IPS-20b (cell line): Measurements from ENCODE around the gene NOD1.

ENCODE experiments used
- H3K27ac ChIP-seq: one replicate; pipeline ENCODE4 v1.5.1; 2013; ENCODE audit warnings: low read length
- H3K27me3 ChIP-seq: 2 replicates; pipeline ENCODE4 v1.6.1; 2013; ENCODE audit warnings: mild to moderate bottlenecking, low read length, inconsistent platforms; ENCODE audit not compliant: insufficient read depth
- H3K36me3 ChIP-seq: 2 replicates; pipeline ENCODE4 v1.6.1; 2013; ENCODE audit warnings: low read depth, mild to moderate bottlenecking, inconsistent platforms, low read length, moderate library complexity; ENCODE audit not compliant: insufficient read depth
- H3K4me1 ChIP-seq: 2 replicates; pipeline ENCODE4 v1.6.1; 2013; ENCODE audit warnings: mild to moderate bottlenecking, control low read depth, inconsistent platforms, low read length, moderate library complexity; ENCODE audit not compliant: insufficient read depth
- H3K4me3 ChIP-seq: 2 replicates; pipeline ENCODE4 v1.5.1; 2013; ENCODE audit warnings: mild to moderate bottlenecking, low read length, inconsistent platforms
- H3K9ac ChIP-seq: 2 replicates; pipeline ENCODE4 v1.6.1; 2013; ENCODE audit warnings: low read depth, mild to moderate bottlenecking, inconsistent platforms, low read length, moderate library complexity
- H3K9me3 ChIP-seq: 2 replicates; pipeline ENCODE4 v1.6.1; 2013; ENCODE audit warnings: mild to moderate bottlenecking, low read depth, low read length, inconsistent platforms; ENCODE audit not compliant: insufficient read depth

The NOD1 gene

GRCh38 chr7:30475580-30475979 lies 3.0 kb downstream of the NOD1 start:
- H3K9me3 ChIP-seq: no peaks in the 10 kb centered on the region
- H3K36me3 ChIP-seq: no peaks in the 10 kb centered on the region
- H3K4me1 ChIP-seq: no peaks in the 10 kb centered on the region; the same call in 1 of the 2 replicates
- H3K4me3 ChIP-seq: no peak overlapping the region
- no peak overlapping the region for H3K9ac ChIP-seq
- H3K27ac ChIP-seq: no peak overlapping the region
- peaks cover 31% of the 10 kb centered on the region for H3K27me3 ChIP-seq

- H3K27ac ChIP-seq: no peak overlapping the region
- H3K4me1 ChIP-seq: peaks cover under 1% of the 10 kb centered on the region; the same call in 1 of the 2 replicates
- no peak overlapping the region for H3K9ac ChIP-seq
Measured at GRCh38 chr7:30474893-30475292, 3.7 kb downstream of the NOD1 start.

GRCh38 chr7:30474485-30474884 lies 4.1 kb downstream of the NOD1 start:
- H3K4me3 ChIP-seq: no peak overlapping the region
- H3K27ac ChIP-seq: no peak overlapping the region
- H3K36me3 ChIP-seq: no peaks in the 10 kb centered on the region
- peaks cover 4% of the 10 kb centered on the region for H3K4me1 ChIP-seq
- no peaks in the 10 kb centered on the region for H3K9me3 ChIP-seq
- no peak overlapping the region for H3K9ac ChIP-seq
- H3K27me3 ChIP-seq: peaks cover 23% of the 10 kb centered on the region

More at GRCh38 chr7:30474893-30475292, 3.7 kb downstream of the NOD1 start:
- Histone ChIP-seq H3K4me3 (no peak overlapping the region), H3K36me3 (no peaks in the 10 kb centered on the region), H3K9me3 (no peaks in the 10 kb centered on the region), H3K27me3 (peaks cover 27% of the 10 kb centered on the region)

GRCh38 chr7:30473903-30474302 lies 4.7 kb downstream of the NOD1 start:
- H3K4me3 ChIP-seq: no peak overlapping the region
- H3K27ac ChIP-seq: no peak overlapping the region
- H3K27me3 ChIP-seq: peaks cover 17% of the 10 kb centered on the region
- no peak overlapping the region for H3K9ac ChIP-seq
- no peaks in the 10 kb centered on the region for H3K36me3 ChIP-seq
- no peaks in the 10 kb centered on the region for H3K9me3 ChIP-seq
- H3K4me1 ChIP-seq: peaks cover 8% of the 10 kb centered on the region

GRCh38 chr7:30472784-30473775 lies 5.5 kb downstream of the NOD1 start:
- Histone ChIP-seq H3K4me3 (no peak overlapping the region), H3K4me1 (peaks cover 10% of the 10 kb centered on the region), H3K36me3 (no peaks in the 10 kb centered on the region), H3K9ac (no peak overlapping the region), H3K27me3 (peaks cover 13% of the 10 kb centered on the region), H3K27ac (no peak overlapping the region), H3K9me3 (no peaks in the 10 kb centered on the region)

GRCh38 chr7:30472081-30472783 lies 6.4 kb downstream of the NOD1 start:
- H3K27me3 ChIP-seq: peaks cover 5% of the 10 kb centered on the region
- H3K9ac ChIP-seq: no peak overlapping the region
- H3K4me1 ChIP-seq: peaks cover 10% of the 10 kb centered on the region
- no peak overlapping the region for H3K4me3 ChIP-seq
- H3K9me3 ChIP-seq: no peaks in the 10 kb centered on the region
- H3K27ac ChIP-seq: no peak overlapping the region
- H3K36me3 ChIP-seq: no peaks in the 10 kb centered on the region

- no peaks in the 10 kb centered on the region; the same call in none of the 2 replicates for H3K27me3 ChIP-seq
- no peaks in the 10 kb centered on the region for H3K9me3 ChIP-seq
- no peak overlapping the region for H3K27ac ChIP-seq
- no peak overlapping the region for H3K9ac ChIP-seq
- H3K4me1 ChIP-seq: peaks cover 10% of the 10 kb centered on the region
- no peaks in the 10 kb centered on the region for H3K36me3 ChIP-seq
- H3K4me3 ChIP-seq: no peak overlapping the region
Measured at GRCh38 chr7:30471205-30471604, 7.4 kb downstream of the NOD1 start.

- H3K27ac ChIP-seq: no peak overlapping the region
- H3K9me3 ChIP-seq: no peaks in the 10 kb centered on the region
- peaks cover 10% of the 10 kb centered on the region for H3K4me1 ChIP-seq
- no peaks in the 10 kb centered on the region for H3K27me3 ChIP-seq
- no peak overlapping the region for H3K4me3 ChIP-seq
- H3K9ac ChIP-seq: no peak overlapping the region
- H3K36me3 ChIP-seq: no peaks in the 10 kb centered on the region
Measured at GRCh38 chr7:30470771-30471170, 7.8 kb downstream of the NOD1 start.

- Histone ChIP-seq H3K27ac (no peak overlapping the region), H3K9me3 (no peaks in the 10 kb centered on the region), H3K4me3 (no peak overlapping the region), H3K36me3 (no peaks in the 10 kb centered on the region), H3K27me3 (no peaks in the 10 kb centered on the region), H3K4me1 (peaks cover 10% of the 10 kb centered on the region), H3K9ac (no peak overlapping the region)
Measured at GRCh38 chr7:30470163-30470770, 8.3 kb downstream of the NOD1 start.

GRCh38 chr7:30469303-30469702 lies 9.3 kb downstream of the NOD1 start:
- H3K36me3 ChIP-seq: no peaks in the 10 kb centered on the region
- no peaks in the 10 kb centered on the region for H3K27me3 ChIP-seq
- no peak overlapping the region; the same call in 1 of the 2 replicates for H3K9ac ChIP-seq
- H3K27ac ChIP-seq: peak overlapping the region; percentile 3
- H3K9me3 ChIP-seq: no peaks in the 10 kb centered on the region
- H3K4me1 ChIP-seq: peaks cover 10% of the 10 kb centered on the region
- no peak overlapping the region for H3K4me3 ChIP-seq

GRCh38 chr7:30468791-30469190 lies 9.8 kb downstream of the NOD1 start:
- Histone ChIP-seq H3K9me3 (no peaks in the 10 kb centered on the region), H3K4me1 (peaks cover 10% of the 10 kb centered on the region), H3K27ac (peak overlapping the region; percentile 3), H3K4me3 (no peak overlapping the region), H3K27me3 (no peaks in the 10 kb centered on the region), H3K9ac (no peak overlapping the region), H3K36me3 (no peaks in the 10 kb centered on the region)
